Measurements from ENCODE around the gene ZNF90.
"Not testable (repeated sequence)": the region's sequence is repeated elsewhere in the genome, so short reads cannot be mapped to it uniquely, and the experiment has no call there.

ZNF90 gene

DNA sequence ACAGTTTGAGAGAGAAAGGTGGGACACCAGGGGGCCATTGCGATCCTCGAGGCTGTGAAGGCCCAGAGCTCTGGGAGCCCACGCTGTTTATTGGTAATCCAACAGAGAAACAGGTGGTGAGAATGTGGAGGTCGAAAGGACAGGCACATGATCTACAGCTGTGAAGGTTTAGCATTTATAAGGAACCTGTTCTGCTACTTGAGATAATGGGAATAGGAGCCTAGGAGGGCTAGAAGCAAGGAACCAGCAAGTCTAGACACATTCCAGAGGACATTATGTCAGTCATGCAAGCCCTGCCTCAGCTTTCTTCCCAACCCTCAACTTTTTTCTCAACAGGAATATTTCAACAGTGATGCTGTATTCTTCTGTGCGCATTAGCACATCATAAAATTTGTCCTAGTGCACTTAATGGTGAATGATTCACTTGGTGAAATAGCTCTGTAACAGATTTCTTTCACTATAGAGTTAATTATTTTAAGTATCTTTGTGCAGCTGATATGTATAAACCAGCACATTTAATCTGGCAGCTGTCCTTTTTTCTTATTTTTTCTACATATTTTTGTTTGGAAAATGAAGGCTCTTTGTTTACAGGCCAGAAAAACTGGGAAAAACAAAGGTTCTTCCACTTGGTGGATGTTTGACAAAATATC is 25.4 kb downstream of the ZNF90 start:
- no peak for DNase-seq (ENCODE audit: low spot score)

GRCh38 chr19:20107301-20107700 is 29.5 kb downstream of the ZNF90 start:
- no peak for DNase-seq (ENCODE audit: low spot score)

DNA sequence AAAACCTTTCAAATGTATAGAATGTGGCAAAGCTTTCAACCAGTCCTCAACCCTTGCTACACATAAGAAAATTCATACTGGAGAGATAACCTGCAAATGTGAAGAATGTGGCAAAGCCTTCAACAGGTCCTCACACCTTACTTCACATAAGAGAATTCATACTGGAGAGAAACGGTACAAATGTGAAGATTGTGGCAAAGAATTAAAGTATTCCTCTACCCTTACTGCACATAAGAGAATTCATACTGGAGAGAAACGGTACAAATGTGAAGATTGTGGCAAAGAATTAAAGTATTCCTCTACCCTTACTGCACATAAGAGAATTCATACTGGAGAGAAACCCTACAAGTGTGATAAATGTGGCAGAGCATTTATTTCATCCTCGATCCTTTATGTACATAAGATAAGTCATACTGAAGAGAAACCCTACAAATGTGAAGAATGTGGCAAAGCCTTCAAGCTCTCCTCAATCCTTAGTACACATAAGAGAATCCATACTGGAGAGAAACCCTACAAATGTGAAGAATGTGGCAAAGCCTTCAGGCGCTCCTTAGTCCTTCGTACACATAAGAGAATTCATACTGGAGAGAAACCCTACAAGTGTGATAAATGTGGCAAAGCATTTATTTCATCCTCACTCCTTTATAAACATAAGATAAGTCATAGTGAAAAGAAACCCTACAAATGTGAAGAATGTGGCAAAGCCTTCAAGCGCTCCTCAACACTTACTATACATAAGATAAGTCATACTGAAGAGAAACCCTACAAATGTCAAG is 40.5 kb downstream of the ZNF90 start:
- DNase-seq (ENCODE audit: low spot score) = not testable (repeated sequence)

GRCh38 chr19:20124879-20125278 is 47.1 kb downstream of the ZNF90 start:
- DNase-seq (ENCODE audit: low spot score) = no peak

DNA sequence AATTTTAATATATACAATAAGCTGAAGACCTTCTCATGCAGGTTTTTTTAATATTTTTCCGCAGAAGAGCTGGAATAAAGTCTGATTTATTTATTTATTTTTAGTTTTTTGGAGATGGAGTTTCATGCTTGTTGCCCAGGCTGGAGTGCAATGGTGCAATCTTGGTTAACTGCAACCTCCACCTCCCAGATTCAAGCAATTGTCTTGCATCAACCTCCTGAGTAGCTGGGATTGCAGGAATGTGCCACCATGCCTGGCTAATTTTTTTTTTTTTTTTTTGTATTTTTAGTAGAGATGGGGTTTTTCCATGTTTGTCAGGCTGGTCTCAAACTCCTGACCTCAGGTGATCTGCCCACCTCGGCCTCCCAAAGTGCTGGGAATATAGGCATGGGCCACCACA is 55.1 kb downstream of the ZNF90 start:
- DNase-seq (ENCODE audit: low spot score) = not testable (repeated sequence)

GRCh38 chr19:20137714-20138113 is 59.9 kb downstream of the ZNF90 start:
- DNase-seq (ENCODE audit: low spot score) = not testable (repeated sequence)

- peak; percentile 58 for DNase-seq (ENCODE audit: low spot score)
These were observed 73.9 kb downstream of the ZNF90 start for GRCh38 chr19:20151617-20152145.

DNA sequence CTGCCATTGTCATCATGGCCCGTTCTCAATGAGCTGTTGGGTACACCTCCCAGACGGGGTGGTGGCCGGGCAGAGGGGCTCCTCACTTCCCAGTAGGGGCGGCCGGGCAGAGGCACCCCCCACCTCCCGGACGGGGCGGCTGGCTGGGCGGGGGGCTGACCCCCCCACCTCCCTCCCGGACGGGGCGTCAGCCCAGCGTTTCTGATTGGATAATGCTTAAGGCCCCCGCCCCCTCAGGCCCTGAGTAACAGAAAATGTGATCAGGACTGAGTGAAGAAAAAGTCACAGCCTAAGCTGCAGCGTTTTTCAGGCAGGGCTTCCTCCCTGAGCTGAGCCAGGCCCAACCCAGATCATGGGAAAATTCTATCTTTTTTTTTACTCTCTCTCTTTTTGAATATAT is 74.7 kb downstream of the ZNF90 start:
- peak; percentile 75 for DNase-seq (ENCODE audit: low spot score)

DNA sequence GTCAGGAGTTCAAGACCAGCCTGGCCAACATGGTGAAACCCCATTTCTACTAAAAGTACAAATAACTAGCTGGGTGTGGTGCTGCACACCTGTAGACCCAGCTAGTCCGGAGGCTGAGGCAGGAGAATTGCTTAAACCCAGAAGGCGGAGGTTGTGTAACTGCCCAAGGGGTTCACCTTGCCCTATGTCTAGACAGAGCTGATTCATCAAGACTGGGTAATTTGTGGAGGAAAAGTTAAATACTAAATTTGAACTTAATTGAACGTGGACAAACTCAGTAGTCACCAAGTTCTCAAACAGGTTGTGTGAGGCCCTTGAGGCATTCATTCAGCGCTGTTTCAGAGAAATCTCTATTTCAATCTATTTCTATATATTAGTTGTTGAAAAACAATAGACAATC is 75.5 kb downstream of the ZNF90 start:
- no peak for DNase-seq (ENCODE audit: low spot score)

- DNase-seq (ENCODE audit: low spot score) = no peak
These were observed 76.8 kb downstream of the ZNF90 start for GRCh38 chr19:20154636-20155035.

DNA sequence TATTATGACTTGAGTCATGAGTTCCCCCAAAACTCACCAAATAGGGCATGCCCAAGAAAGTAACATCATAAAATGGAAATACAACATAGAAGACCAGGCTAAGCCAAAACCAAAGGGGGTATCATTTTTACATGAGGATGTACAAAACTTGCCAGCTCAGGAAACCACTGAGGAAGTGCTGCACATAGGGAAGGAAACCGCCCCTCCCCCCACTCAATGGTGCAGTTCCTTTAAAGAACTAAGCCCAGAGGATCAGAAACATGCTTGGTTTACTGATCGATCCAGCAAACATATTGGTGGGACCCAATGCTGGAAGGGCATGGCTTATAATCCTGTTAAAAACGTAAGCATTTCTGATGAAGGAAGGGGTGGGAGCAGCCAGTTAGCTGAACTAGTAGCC is 85.0 kb downstream of the ZNF90 start:
- DNase-seq (ENCODE audit: low spot score) = no peak

- no peak for DNase-seq (ENCODE audit: low spot score)
These were observed 86.7 kb downstream of the ZNF90 start for GRCh38 chr19:20164456-20164855.

- no peak for DNase-seq (ENCODE audit: low spot score)
These were observed 88.3 kb downstream of the ZNF90 start for GRCh38 chr19:20165971-20166592.

DNA sequence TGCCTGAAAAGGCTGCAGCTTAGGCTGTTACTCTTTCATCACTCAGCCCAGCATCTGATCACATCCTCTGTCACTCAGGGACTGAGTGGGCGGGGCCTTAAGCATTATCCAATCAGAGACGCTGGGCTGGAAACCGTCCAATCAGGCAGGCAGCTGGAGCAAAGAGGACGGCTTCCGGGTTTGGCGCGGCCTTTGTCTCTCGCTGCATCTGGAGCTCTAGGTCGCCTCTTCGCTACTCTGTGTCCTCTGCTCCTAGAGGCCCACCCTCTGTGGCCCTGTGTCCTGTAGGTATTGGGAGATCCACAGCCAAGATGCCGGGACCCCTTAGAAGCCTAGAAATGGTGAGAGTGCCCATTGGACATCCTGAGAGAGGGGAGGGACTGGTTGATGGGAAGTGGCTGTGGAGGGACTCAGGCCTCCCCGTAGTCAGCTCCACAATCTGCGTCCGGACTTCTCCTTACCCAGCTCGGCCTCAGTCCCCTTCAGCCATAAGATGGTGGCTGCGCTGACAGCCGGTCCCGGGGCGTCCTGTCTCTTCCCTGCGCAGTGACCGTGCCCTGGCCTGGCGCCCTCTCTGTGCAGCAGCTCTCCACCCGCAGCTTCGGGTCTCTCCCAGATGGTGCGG is 89.3 kb downstream of the ZNF90 start, which contains the start of gene ZNF486:
Gene ZNF486, plus strand, starts transcription at position 195 of the 625 bp plus-strand sequence. Its CDS starts 117 bp downstream, at position 312.
- peak; percentile 96 for DNase-seq (ENCODE audit: low spot score)

GRCh38 chr19:20167651-20168122 is 89.9 kb downstream of the ZNF90 start:
- DNase-seq (ENCODE audit: low spot score) = peak; percentile 51
